HG03196 (cell line): ENCODE results near the gene ANKRD12.
"Not testable (repeated sequence)": the region's sequence is repeated elsewhere in the genome, so short reads cannot be mapped to it uniquely, and the experiment has no call there.

Experiments used
- ATAC-seq: cut with Tn5 transposase; IDR thresholded peaks from one replicate; pipeline ENCODE4 v1.9.1; 2021; ENCODE audit not compliant: unreplicated experiment

ANKRD12 gene

DNA sequence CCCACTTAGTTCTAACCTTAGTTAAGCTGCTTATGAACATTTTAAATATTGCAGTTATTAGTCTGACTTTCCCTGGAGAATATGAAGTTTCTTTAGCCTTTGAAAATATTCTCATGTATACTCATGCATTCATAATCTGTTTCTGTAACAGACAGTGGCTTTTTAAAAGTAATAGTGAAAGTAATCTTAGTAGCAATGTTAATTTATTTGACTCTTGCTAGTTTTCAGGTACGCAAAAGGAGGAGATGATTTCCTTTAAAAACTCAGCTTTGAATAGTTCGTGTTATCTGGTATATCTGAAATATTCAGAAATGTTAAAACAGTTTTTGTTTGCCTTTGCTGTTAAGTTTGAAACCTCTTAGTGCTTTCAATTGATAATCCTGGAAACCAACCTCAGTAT is 3.8 kb downstream of the ANKRD12 start:
- no peak for ATAC-seq

DNA sequence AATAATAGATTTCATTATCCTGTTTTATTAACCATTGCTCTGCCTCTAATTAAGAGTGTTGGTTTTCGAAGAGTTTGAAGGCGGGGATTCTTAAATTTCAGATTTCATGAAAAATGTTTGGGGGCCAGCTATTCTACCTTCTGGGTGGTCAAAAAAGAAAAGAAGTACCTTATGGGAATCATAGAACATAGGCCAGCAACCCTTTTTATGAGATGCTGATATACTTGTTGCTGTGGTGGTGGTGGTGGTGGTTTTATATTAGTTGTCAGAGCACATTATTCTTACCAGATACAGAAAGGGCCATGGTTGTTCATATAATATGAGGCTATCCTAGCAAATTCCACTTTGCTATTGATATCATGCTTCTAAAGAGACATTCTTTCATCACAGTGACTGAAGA is 4.4 kb downstream of the ANKRD12 start:
- no peak for ATAC-seq

DNA sequence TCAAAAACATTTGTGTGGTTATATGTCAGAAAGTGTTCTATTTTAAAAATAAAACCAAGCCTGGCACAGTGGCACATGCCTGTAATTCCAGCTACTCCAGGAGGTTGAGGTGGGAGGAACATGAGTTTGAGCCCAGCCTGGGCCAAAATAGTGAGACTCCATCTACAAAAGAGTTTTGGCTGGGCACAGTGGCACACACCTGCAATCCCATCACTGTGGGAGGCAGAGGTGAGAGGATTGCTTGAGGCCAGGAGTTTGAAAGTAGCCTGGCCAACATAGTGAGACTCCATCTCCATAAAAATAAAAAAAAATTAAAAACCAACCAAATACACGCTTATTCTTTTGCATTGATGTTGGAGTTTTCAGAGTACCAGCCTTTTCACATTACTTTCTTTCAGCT is 9.6 kb downstream of the ANKRD12 start:
- ATAC-seq: no peak

DNA sequence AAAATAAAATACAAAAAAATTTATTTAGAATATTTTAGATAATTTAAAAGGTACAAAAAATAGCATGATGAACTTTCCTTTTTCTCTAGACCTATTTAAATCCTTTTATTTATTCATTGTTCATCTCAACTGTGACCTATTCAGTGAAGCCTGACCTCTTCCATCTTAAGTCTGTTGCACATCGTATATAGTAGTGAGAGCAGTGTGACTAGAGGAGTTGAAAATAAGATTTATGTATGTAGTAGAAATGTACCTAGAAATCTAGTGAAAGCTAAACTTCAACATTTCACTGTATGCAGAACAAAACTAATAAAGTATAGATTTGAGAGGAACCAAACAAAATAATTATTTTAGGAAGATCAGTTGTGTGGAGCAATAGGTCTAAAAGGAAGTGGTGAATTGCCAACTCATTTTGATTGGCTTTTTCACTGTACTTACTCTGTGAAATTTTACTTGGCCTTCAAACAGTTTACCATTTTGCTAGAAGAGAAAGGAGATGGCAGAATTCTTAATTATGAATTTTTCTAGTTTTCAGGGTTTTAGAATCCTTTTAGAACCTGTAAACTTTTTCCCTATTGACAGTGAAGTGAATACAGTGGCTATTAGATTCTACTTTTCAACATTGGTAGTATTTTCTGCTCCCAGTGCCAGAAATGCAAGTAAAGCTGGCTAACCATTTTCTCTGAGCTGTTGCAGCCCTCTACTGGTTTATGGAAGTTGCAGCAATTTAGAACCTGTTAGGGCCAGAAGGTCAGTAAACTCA is 11.0 kb downstream of the ANKRD12 start:
- ATAC-seq: peak; percentile 51

DNA sequence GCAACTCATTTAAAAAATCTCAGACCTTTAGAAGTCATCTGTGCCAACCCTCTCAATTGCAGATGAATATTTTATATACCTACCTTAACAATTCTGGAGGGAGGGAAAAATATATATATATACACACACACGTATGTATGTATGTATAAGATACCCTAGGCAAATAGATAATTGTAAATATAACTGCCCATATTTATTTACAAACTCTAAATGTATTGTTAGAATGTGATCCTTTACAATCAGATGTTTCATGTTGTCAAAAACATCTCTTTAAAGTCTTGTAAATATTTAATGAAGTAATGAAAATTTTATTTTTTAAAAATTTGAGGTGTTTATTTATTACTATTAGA is 11.6 kb downstream of the ANKRD12 start:
- no peak for ATAC-seq

DNA sequence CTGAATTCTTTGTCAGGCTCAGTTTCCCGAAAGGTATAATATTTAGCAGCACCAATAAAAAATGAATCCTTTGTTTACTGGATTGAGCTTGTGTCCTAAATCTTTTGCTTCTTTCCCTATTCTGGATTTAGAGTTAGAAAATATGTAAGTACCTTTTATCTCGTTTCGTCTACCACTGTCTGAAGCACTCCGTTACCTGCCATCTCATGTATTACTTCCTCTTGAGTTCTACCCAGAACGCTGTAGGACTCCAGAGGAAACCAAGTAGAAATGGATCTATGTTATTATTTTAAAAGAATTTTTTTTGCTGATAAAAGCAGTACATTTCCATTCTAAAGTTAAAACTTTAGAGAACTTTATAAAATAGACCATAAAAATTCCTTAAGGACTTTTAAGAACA is 13.5 kb downstream of the ANKRD12 start:
- ATAC-seq: no peak

DNA sequence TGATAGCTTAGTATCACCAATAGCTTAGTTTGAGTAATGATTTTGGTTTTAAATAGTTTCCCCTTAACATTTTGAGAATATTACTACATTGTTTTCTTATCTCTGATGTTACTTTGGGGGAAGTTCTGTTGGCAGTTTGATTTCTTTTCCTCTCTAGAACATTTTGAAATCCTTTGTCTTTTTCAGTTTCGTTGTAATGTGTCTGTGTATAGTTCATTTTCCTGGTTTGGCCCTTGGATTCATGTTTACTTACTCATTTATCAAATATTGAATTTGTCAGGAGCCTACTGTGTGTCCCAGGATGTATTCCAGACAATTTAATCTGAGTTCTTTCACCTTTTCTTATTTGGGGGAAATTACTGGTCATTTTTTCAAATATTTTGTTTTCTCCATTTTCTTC is 16.7 kb downstream of the ANKRD12 start:
- no peak for ATAC-seq

DNA sequence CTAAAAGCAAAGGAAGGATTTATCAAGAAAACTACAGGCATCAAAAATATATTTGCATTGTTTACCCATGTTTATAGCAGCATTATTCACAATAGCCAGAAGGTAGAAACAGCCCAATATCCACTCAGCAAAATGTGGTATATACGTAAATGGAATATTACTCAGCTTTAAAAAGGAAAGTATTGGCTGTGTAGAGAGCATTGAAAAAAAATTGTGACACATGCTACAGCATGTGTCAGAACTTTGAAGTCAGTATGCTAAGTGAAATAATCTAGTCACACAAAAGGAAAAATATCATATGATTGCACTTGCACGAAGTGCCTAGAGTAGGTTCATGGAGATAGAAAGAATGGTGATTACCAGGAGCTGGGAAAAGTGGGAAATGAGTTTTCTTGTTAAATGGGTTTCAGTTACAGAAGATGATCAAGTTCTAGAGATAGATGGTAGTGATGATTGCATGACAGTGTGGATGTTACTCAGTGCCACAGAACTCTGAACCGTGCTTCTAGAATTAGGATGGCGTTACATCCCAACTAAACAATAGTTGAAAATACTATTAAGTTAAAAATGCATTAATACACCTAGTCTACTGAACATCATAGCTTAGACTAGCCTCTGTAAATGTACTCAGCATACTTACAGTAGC is 20.1 kb downstream of the ANKRD12 start:
- ATAC-seq: no peak

DNA sequence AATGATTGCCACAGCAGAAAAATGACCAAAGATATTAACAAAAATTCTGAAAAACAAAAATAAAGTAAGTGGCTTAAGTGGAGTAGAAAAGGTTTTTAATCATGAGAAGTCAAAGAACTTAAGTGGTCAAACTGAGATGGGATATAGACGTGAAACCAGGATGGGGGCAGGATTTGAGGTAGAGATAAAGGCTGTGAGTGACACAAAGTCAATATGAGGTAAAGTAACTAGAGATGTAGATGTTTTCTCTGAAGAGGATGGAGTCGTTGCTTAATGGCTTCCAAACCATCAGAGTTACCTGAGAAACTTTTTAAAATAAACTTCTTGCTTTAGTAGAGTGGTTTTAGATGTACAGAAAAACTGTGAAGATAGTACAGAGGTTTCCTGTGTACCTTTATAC is 21.2 kb downstream of the ANKRD12 start:
- no peak for ATAC-seq

DNA sequence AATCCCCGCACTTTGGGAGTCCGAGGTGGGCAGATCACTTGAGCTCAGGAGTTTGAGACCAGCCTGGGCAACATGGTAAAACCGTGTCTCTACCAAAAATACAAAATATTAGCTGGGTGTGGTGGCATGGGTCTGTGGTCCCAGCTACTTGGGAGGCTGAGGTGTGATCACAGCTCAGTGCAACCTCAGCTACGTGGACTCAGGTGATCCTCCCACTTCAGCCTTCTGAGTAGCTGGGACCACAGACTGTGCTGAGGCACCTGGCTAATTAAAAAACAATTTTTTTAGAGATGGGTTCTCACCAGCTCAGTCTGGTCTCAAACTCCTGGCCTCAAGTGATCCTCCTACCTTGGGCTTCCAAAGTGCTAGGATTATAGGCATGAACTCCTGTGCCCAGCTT is 23.4 kb downstream of the ANKRD12 start:
- no peak for ATAC-seq

DNA sequence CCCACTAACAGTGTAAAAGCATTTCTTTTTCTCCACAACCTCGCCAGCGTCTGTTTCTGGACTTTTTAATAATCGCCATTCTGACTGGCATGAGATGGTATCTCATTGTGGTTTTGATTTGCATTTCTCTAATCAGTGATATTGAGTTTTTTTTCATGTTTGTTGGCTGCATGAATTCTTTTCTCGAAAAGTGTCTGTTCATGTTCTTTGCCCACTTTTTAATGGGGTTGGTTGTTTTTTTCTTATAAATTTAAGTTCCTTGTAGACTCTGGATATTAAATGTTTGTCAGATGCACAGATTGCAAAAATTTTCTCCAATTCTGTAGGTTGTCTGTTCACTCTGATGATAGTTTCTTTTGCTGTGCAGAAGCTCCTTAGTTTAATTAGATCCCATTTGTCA is 26.1 kb downstream of the ANKRD12 start:
- ATAC-seq: not testable (repeated sequence)

DNA sequence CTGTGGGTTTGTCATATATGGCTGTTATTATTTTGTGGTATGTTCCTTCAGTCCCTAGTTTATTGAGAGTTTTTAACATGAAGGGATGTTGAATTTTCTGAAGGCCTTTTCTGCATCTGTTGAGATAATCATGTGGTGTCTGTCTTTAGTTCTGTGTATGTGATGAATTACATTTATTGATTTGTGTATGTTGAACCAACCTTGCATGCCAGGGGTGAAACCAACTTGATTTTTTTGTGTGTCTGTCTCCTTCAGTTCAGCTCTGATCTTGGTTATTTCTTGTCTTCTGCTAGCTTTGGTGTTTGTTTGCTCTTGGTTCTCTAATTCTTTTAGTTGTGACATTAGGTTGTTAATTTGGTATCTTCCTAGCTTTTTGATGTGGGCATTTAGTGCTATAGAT is 27.6 kb downstream of the ANKRD12 start:
- not testable (repeated sequence) for ATAC-seq

DNA sequence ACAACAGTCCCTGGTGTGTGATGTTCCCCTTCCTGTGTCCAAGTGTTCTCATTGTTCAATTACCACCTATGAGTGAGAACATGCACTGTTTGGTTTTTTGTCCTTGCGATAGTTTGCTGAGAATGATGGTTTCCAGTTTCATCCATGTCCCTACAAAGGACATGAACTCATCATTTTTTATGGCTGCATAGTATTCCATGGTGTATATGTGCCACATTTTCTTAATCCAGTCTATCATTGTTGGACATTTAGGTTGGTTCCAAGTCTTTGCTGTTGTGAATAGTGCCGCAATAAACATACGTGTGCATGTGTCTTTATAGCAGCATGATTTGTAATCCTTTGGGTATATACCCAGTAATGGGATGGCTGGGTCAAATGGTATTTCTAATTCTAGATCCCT is 29.3 kb downstream of the ANKRD12 start:
- ATAC-seq: not testable (repeated sequence)

DNA sequence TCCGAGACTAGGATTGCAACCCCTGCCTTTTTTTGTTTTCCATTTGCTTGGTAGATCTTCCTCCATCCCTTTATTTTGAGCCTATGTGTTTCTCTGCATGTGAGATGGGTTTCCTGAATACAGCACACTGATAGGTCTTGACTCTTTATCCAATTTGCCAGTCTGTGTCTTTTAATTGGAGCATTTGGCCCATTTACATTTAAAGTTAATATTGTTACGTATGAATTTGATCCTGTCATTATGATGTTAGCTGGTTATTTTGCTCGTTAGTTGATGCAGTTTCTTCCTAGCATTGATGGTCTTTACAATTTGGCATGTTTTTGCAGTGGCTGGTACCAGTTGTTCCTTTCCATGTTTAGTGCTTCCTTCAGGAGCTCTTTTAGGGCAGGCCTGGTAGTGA is 32.9 kb downstream of the ANKRD12 start:
- ATAC-seq: not testable (repeated sequence)

DNA sequence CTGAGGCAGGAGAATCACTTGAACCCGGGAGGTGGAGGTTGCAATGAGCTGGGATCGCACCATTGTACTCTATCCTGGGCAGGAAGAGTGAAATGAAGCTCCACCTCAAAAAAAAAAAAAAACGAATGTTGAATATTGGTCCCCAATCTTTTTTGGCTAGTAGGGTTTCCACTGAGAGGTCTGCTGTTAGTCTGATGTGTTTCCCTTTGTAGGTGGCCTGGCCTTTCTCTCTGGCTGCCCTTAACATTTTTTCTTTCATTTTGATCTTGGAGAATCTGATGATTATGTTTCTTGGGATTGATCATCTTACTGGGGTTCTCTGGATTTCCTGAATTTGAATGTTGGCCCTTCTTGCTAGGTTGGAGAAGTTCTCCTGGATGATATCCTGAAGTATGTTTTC is 35.3 kb downstream of the ANKRD12 start:
- ATAC-seq: not testable (repeated sequence)

DNA sequence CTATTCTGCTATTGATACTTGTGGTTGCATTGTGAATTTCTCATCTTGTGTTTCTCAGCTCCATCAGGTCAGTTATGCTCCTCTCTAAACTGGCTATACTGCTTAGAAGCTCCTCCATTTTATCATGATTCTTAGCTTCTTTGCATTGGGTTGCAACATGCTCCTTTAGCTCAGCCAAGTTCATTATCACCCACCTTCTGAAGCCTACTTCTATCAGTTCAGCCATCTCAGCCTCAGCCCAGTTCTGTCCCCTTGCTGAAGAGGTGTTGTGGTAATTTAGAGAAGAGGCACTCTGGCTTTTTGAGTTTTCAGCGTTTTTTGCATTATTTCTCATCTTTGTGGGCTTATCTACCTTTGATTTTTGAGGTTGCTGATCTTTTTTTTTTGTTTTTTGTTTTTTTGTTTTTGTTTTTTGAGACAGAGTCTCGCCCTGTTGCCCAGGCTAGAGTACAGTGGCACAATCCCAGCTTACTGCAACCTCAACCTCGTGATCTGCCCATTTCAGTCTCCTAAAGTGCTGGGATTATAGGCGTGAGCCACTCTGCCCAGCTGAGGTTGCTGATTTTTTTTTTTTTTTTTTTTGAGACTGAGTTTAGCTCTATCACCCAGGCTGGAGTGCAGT is 36.0 kb downstream of the ANKRD12 start:
- no peak for ATAC-seq

DNA sequence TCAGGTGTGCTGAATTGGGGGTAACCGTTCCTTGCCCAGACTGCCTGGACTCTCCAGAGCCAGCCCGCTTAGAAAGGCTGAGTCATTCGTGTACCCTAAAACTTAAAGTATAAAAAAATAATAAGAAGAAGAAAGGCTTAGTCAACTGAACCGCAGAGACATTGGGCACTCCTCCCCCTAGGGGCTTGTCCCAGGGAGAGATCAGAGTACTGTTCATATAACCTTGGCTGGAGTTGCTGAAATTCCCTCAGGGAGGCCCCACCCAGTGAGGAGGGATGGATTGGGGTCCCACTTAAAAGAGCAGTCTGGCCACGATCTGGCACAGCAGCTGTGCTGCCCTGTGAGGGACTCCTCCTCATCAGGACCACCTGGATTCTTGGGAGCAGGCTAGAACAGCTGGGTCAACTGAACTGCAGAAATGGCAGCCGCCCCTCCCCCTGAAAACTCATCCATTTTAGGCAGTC is 37.2 kb downstream of the ANKRD12 start:
- no peak for ATAC-seq

DNA sequence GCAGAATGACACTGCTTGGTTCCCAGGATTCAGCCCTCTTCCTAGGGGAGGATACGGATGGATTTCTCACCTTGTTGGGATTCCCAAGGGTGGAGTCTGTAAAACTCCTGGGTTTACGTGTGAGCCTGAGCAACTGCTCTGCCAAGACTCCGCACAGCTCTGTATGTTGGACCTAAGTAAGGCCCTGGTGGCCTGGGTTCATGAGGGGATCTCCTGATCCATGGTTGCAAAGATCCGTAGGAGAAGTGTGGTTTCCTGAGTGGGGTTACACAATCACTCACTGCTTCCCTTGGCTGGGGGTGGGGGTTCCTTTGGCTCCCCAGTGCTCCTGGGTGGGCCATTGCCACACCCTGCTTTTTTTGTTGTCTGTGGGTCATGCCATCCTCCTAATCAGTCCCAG is 37.7 kb downstream of the ANKRD12 start:
- ATAC-seq: no peak

DNA sequence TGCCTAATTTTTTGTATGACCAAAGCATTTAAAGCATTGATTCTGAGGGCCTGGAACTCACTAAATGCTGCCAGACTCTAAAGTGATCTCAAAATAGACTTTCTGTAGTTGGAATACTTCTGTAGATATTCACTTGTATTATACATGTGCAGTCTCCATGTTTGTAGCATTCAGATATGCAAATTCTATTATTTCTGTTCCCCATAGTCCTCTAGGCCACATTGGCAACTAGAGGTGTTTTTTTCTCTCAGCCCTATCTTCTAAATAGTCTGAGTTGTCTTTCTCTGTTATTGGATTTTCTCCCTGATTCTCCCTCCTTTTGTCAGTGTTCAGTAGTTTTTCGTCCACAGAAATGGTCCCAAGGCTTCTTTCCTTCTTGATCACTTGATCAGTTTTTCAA is 38.5 kb downstream of the ANKRD12 start:
- ATAC-seq: no peak

DNA sequence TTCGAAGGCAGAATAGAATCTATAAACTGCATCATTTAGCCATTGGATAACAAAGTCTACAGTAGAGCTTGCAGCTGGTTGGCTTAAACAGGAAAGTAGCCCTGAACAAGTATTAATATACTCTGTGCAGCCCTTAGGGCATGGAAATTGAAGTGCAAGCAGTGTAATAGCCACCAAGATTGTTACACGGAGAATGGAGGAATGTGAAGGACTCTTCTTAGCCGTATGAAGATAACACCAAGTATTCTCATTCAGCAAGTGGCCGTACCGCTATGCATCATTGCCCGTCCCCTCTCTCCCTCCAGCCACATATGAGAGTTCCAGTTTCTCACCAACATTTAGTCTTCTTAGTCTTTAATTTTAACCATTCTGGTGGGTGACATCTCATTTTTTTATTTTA is 40.5 kb downstream of the ANKRD12 start:
- no peak for ATAC-seq

DNA sequence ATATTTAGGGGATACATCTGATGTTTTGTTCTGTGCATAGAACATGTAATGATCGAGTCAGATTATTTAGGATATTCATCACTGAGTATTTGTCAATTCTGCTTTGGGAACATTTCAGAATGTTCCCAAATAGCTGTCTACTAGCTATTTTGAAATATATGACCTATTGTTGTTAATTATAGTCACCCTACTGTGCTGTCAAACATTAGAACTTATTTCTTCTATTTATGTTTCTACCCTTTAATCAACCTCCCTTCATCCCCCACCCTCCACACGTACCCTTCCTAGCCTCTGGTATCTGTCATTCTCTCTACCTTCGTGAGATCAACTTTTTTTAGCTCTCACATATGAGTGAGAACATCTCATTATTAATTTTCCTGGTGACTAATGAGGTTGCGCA is 40.9 kb downstream of the ANKRD12 start:
- ATAC-seq: no peak

DNA sequence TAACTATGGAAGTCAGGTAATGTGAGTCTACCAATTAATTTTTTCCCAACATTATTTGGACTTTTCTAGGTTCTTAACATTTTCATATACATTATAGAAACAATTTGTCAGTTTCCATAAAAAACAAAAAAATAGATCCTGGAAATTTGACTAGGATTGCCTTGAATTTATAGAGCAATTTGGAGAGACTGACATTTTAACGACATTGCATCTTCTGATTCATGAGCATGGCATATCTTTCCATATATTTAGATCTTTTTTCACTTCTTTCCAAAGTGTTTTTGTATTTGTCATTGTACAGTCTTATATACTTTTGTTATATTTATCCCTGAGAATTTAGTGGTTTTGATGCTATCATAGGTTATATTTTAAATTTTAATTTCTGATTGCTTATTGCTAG is 42.0 kb downstream of the ANKRD12 start:
- ATAC-seq: no peak
